Neural cell (in vitro differentiated cells): ENCODE measurements around the gene DLK1. TPM values are rescaled to one million over a fixed set of nuclear protein-coding genes. Genes with fewer than 3 reads are reported as not detected.
A peak's percentile ranks its signal among the peaks of the same experiment; 100 is the strongest.

Experiments
- H2AFZ ChIP-seq: fragments of 200-600, 300-800 bp; sonication (generic), shearing (Covaris generic); 2 replicates; pipeline ENCODE4 v1.6.0; 2014; ENCODE audit warnings: low read depth, mild to moderate bottlenecking, antibody characterized with exemption, low read length, moderate library complexity
- H3F3A ChIP-seq: fragments of 200-600 bp; shearing (Covaris generic); 2 replicates; pipeline ENCODE4 v1.6.1; 2016; ENCODE audit warnings: mild to moderate bottlenecking, moderate library complexity, mixed read lengths, antibody characterized with exemption, low read length; ENCODE audit not compliant: insufficient read depth, poor library complexity, severe bottlenecking
- H3K27ac ChIP-seq: fragments of 200-600, 300-800 bp; sonication (generic), shearing (Covaris generic); 2 replicates; pipeline ENCODE4 v1.5.1; 2014; ENCODE audit warnings: mild to moderate bottlenecking, low read length, moderate library complexity
- H3K27me3 ChIP-seq: fragments of 300-800, 200-600 bp; sonication (generic), shearing (Covaris generic); 2 replicates; pipeline ENCODE4 v1.6.0; 2014; ENCODE audit warnings: mild to moderate bottlenecking, low read depth, low read length, moderate library complexity; ENCODE audit not compliant: insufficient read depth
- H3K36me3 ChIP-seq: fragments of 300-800, 200-600 bp; sonication (generic), shearing (Covaris generic); 2 replicates; pipeline ENCODE4 v1.5.1; 2014; ENCODE audit warnings: mild to moderate bottlenecking, antibody characterized with exemption, low read length, moderate library complexity; ENCODE audit not compliant: insufficient read depth
- H3K4me2 ChIP-seq: fragments of 300-800, 200-600 bp; sonication (generic), shearing (Covaris generic); 2 replicates; pipeline ENCODE4 v1.6.0; 2014; ENCODE audit warnings: mild to moderate bottlenecking, low read length
- H3K4me3 ChIP-seq: fragments of 300-800, 200-600 bp; sonication (generic), shearing (Covaris generic); 2 replicates; pipeline ENCODE4 v1.5.1; 2014; ENCODE audit warnings: mild to moderate bottlenecking, low read length, moderate library complexity
- H3K79me2 ChIP-seq: fragments of 200-600 bp; shearing (Covaris generic); replicated peaks from 2 replicates; pipeline ENCODE4 v1.6.0; 2014; ENCODE audit warnings: mild to moderate bottlenecking, low read length, moderate library complexity; ENCODE audit not compliant: insufficient read depth
- H3K9ac ChIP-seq: fragments of 300-800, 200-600 bp; sonication (generic), shearing (Covaris generic); 2 replicates; pipeline ENCODE4 v1.6.1; 2016; ENCODE audit warnings: mild to moderate bottlenecking, low read length, mixed read lengths
- H3K9me2 ChIP-seq: fragments of 200-600 bp; shearing (Covaris generic); 2 replicates; pipeline ENCODE4 v1.6.1; 2016; ENCODE audit warnings: mild to moderate bottlenecking, low read length, mixed read lengths; ENCODE audit not compliant: insufficient read depth
- H3K9me3 ChIP-seq: fragments of 200-600, 300-800 bp; sonication (generic), shearing (Covaris generic); 2 replicates; pipeline ENCODE4 v1.6.1; 2016; ENCODE audit warnings: mild to moderate bottlenecking, mixed run types, low read length, moderate library complexity, mixed read lengths
- H4K20me1 ChIP-seq: fragments of 200-600 bp; shearing (Covaris generic); 2 replicates; pipeline ENCODE4 v1.6.1; 2016; ENCODE audit warnings: mild to moderate bottlenecking, mixed run types; ENCODE audit not compliant: insufficient read depth
- CTCF ChIP-seq: fragments of 450-650 bp; IDR thresholded peaks from 2 replicates; pipeline ENCODE4 v1.5.1; 2014; ENCODE audit warnings: antibody characterized with exemption, mild to moderate bottlenecking, moderate library complexity; ENCODE audit not compliant: poor library complexity, severe bottlenecking
- EZH2 ChIP-seq: fragments of 200-600, 300-800 bp; shearing (Covaris generic), sonication (generic); IDR thresholded peaks from 2 replicates; pipeline ENCODE4 v1.6.1; 2014; ENCODE audit warnings: antibody characterized with exemption, low read length, borderline replicate concordance, mild to moderate bottlenecking; ENCODE audit not compliant: insufficient read depth, poor library complexity, severe bottlenecking
- MXI1 ChIP-seq: fragments of 450-650 bp; conservative IDR thresholded peaks from 2 replicates; pipeline ENCODE4 v1.6.1; 2014; ENCODE audit warnings: antibody characterized with exemption, mild to moderate bottlenecking; ENCODE audit not compliant: poor library complexity, severe bottlenecking
- POLR2AphosphoS5 ChIP-seq: IDR thresholded peaks from 2 replicates; pipeline ENCODE4 v1.6.1; 2012
- RAD21 ChIP-seq: fragments of 450-650 bp; conservative IDR thresholded peaks from 2 replicates; pipeline ENCODE4 v1.6.1; 2014; ENCODE audit warnings: antibody characterized with exemption, mild to moderate bottlenecking, moderate library complexity
- REST ChIP-seq: IDR thresholded peaks from 2 replicates; pipeline ENCODE4 v1.6.1; 2012; ENCODE audit warnings: borderline replicate concordance
- SMC3 ChIP-seq: fragments of 450-650 bp; conservative IDR thresholded peaks from 2 replicates; pipeline ENCODE4 v1.6.1; 2014; ENCODE audit warnings: antibody characterized with exemption, mild to moderate bottlenecking, moderate library complexity; ENCODE audit not compliant: poor library complexity
- polyA plus RNA-seq: library from polyadenylated mRNA; depleted of rRNA; stranded (reverse); fragments of >200 nt; gene quantifications from 2 replicates; pipeline ENCODE4 v1.2.3, GENCODE V29; 2014

DLK1 gene
- polyA plus RNA-seq, 1 donor from 2014 or later: 6.8 TPM

- no peaks in the 10 kb centered on the region for H3F3A ChIP-seq
- TF ChIP-seq RAD21: no peak
- no peak overlapping the region for H3K4me2 ChIP-seq
- H3K27me3 ChIP-seq: no peaks in the 10 kb centered on the region
- no peaks in the 10 kb centered on the region for H3K36me3 ChIP-seq
- H2AFZ ChIP-seq: no peak overlapping the region
- H3K9me3 ChIP-seq: no peaks in the 10 kb centered on the region
- H3K79me2 ChIP-seq: no peaks in the 10 kb centered on the region
- H3K9ac ChIP-seq: peak overlapping the region; percentile 5
- H4K20me1 ChIP-seq: no peaks in the 10 kb centered on the region
- H3K4me3 ChIP-seq: no peak overlapping the region
- H3K27ac ChIP-seq: peak overlapping the region; percentile 39
- H3K9me2 ChIP-seq: no peaks in the 10 kb centered on the region
Observed at GRCh38 chr14:100677554-100678468, 48.9 kb upstream of the DLK1 start.

- Histone ChIP-seq H2AFZ (no peak overlapping the region), H4K20me1 (no peaks in the 10 kb centered on the region), H3K36me3 (no peaks in the 10 kb centered on the region), H3K27me3 (no peaks in the 10 kb centered on the region), H3K79me2 (no peaks in the 10 kb centered on the region), H3K9me2 (no peaks in the 10 kb centered on the region), H3K4me3 (no peak overlapping the region), H3K9ac (no peak overlapping the region), H3K27ac (no peak overlapping the region), H3K4me2 (no peak overlapping the region), H3F3A (no peaks in the 10 kb centered on the region), H3K9me3 (no peaks in the 10 kb centered on the region)
- no peak for TF ChIP-seq EZH2
- TF ChIP-seq REST: no peak
- no peak for TF ChIP-seq POLR2AphosphoS5
Observed at GRCh38 chr14:100678469-100678828, 48.2 kb upstream of the DLK1 start.

- Histone ChIP-seq H3K9ac (no peak overlapping the region), H3K9me2 (no peaks in the 10 kb centered on the region), H3K27me3 (no peaks in the 10 kb centered on the region), H3K9me3 (no peaks in the 10 kb centered on the region), H3K79me2 (no peaks in the 10 kb centered on the region), H3F3A (no peaks in the 10 kb centered on the region), H3K36me3 (no peaks in the 10 kb centered on the region), H3K27ac (no peak overlapping the region), H2AFZ (no peak overlapping the region), H3K4me3 (no peak overlapping the region), H4K20me1 (no peaks in the 10 kb centered on the region), H3K4me2 (no peak overlapping the region)
- TF ChIP-seq REST (no peak), POLR2AphosphoS5 (no peak), SMC3 (no peak), MXI1 (no peak), RAD21 (no peak), CTCF (no peak)
Observed at GRCh38 chr14:100679153-100679552, 47.5 kb upstream of the DLK1 start.
